ENCODE data around the gene TUBA1B.

Gene TUBA1B

DNA sequence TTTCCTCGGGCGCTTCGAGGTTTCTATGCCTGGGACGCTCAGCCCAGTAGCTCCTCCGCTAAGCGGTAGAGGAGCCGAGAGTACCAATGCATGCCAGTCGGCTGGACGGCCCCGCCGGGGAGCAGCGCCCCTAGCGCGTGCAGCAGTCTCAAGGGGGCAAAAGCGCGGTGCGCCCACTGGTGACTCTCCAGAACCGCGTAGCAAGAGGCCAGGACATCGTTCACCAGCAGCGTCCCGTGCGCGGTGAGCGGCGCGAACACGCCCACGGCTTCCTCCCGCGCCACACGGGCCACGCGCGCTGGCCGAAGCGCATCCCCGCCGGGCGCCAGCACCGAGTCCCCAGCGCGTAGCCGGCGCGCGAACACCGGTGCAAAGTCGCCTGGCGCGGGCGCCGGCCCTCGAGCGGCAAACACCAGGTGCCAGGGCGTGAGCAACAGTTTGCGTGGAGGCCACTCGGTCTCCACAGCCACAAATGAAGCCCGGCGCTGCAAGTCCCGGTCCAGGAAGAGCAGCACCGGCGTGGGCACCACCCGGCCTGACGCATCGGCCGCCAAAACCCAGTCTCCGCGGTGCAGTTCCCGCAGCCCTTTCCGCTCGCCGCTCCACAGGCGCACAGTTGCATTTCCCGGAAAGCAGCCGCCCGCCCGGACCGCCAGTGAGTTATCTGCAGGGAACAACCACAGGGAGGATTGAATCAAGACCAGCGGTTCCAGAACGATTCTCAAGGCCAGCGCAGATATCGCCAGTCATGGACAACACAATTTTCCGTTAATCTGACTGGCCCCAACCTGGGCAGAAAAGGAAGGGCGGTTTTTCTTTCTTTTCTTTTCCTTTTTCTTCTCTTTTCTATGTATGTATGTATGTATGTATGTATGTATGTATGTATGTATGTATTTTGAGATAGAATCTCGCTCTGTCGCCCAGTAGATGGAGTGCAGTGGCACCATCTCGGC is 41.1 kb downstream of the TUBA1B start:
- no peak for DNase-seq

DNA sequence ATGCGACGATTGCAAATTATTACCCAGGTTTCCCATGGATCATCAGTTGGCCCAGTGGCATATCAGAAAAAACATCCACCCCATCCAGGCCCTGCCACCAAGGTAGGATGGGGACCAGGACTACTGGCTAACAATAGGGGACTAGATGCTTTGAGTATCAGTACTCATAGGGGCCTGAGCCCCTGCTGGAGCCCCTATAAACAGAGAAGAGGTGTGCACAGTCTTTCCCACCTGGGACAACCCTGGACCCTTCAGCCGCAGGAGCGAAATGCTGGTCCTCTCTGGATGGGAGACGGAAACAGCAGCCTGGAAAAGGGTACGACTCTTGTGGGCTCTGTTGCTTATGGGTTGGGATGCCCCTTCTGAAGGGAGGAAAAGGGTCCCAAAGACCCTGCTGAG is 42.3 kb downstream of the TUBA1B start:
- DNase-seq: no peak

DNA sequence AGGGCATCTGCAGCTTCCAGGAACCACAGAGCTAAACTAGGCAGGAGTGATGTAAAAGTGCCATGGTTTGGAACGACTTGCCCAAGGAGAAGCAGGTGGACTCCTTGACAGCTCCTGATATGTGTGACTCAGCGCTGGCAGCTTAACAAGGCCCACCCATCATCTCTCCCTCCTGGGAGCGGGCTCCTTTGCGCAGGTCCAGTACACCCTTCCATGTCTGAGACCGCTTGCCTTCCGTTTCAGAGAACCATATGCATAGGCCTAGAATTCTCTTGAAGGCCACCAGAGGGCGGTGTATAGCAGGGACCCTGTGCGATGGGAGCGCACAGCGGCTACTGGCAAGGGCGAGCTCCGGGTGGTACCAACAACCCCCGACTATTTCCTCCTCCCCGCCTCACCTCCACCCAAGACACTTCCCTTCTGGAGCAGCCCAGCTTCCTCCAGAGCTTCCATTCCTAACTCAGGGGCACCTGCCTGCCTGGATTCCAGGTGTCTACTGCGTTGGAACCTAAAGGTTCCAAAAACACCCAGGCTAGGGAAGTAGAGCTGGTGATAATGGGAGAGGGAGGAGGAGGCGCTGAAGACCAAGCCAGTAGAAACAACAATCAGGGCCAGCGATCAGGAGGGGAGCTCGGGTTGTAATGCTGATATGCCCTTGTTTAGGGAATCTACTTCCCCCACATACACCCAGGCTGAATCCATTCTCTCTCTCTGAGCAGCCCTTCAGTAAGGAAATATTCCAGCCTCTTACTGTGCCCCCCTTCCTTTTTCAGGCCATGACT is 42.9 kb downstream of the TUBA1B start:
- no peak for DNase-seq

DNA sequence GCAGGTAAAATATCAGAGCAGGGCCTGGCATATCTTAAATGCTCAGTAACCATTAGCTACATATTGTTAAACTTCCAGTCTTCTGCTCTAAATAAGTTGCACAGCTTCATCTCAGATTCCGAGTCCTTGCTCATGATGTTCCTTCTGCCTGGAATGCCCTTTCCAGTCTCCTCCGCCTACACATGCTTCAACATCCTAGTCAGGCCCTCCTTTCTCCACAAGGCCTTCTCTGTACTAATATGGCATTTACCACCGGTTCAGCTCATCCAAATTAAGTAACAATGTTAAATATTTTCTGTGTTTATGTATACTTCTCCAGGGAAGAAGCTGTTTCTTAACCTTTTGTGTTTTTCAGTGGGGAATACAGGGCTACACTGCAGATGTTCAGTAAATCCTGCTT is 45.1 kb downstream of the TUBA1B start:
- no peak for DNase-seq

DNA sequence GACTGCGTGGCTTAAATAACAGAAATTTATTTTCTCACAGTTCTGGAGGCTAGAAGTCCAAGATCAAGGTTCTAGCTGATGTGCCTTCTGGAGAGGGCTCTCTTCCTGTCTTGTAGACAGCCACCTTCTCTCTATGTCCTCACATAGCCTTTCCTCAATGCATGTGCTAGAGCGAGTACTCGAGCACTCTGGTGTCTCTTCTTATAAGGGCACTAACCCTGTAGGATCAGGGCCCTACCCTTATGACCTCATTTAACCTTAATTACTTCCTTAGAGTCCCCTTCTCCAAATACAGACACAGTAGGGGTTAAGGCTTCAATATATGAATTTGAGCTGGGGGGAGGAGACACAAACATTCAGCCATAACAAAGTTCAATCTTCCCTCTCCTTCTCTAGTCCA is 46.8 kb downstream of the TUBA1B start:
- no peak for DNase-seq

DNA sequence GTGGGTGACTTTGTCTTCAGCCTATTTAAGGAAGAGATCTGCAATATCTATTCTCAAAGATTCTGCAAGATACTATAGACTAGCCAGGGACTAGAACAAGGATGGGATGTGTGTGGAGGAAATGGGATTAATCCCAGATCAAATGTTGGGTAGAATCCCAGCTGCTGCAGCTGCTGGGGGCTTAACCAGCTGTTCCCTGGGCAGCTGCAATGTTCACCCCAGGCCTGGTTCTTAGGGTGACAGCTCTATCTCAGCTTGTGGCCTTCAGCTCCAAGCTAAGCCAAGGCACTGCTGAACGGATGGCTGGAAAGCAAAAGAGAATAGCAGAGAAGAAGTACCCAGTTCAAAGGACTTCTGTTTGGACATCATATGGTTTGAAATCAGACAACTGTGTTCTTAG is 51.4 kb downstream of the TUBA1B start:
- no peak for DNase-seq
